Thyroid gland (tissue), 4 donors: Measurements from ENCODE around the gene RNF217. TPM values are rescaled to one million over a fixed set of nuclear protein-coding genes. Genes with fewer than 3 reads are reported as not detected.

ENCODE experiments used
- DNase-seq, 2 donors: peaks; one replicate each; pipeline ENCODE4 v3.0.0-alpha.2; 2019
- H3K27ac ChIP-seq, 3 donors: fragments of 200-600 bp; sonication (generic); 1 replicate in 2 of 3; 2 replicates in 1 of 3; pipeline ENCODE4 v1.5.1; 2016 to 2019; ENCODE audit warnings: mild to moderate bottlenecking in 1 of 3, moderate library complexity in 1 of 3
- H3K27me3 ChIP-seq: fragments of 200-600 bp; sonication (generic); one replicate; pipeline ENCODE4 v1.5.1; 2019
- H3K36me3 ChIP-seq, 2 donors: fragments of 200-600 bp; sonication (generic); one replicate each; pipeline ENCODE4 v1.5.1; 2016 to 2019
- H3K4me1 ChIP-seq, 2 donors: fragments of 200-600 bp; sonication (generic); one replicate each; pipeline ENCODE4 v1.5.1; 2017 to 2019
- H3K4me3 ChIP-seq, 3 donors: fragments of 200-600 bp; sonication (generic); replicated peaks in 1 of 3; 1 replicate in 2 of 3; 2 replicates in 1 of 3; pipeline ENCODE4 v1.5.1; 2016; ENCODE audit warnings: mild to moderate bottlenecking in 1 of 3
- H3K9me3 ChIP-seq: fragments of 200-600 bp; sonication (generic); one replicate; pipeline ENCODE4 v1.5.1; 2017
- CTCF ChIP-seq, 6 experiments: fragments of 200-600 bp in 3 of 6; fragments of 450-650 bp in 3 of 6; sonication (generic) in 3 of 6; IDR thresholded peaks; one replicate each; pipeline ENCODE4 v1.5.1; 2016 to 2019; ENCODE audit warnings: antibody characterized with exemption in 6 of 6, mild to moderate bottlenecking in 2 of 6, inconsistent platforms in 1 of 6, moderate library complexity in 1 of 6
- POLR2A ChIP-seq, 2 donors: fragments of 450-650 bp; IDR thresholded peaks; one replicate each; pipeline ENCODE4 v1.6.1; 2017; ENCODE audit warnings: antibody characterized with exemption in 2 of 2, mild to moderate bottlenecking in 2 of 2, moderate library complexity in 1 of 2
- WGBS, 2 donors: methylation state at CpG; one replicate each; pipeline ENCODE4 v1.1.5; 2017; 5-methylcytosine and 5-hydroxymethylcytosine counted together
- intact Hi-C: fragments of 100-400 bp; cut with DNase I; formaldehyde crosslinking; loops from one replicate; pipeline ENCODE4 v1.15.1; 2023
- total RNA-seq, 4 donors: library from RNA; depleted of rRNA; stranded (reverse); fragments of >200 nt; gene quantifications; one replicate each; pipeline ENCODE4 v1.2.3, GENCODE V29; 2016

Gene RNF217
- total RNA-seq, 4 donors from 2014 or later = 29.0 to 53.7 (median 31.0) TPM

- H3K27me3 ChIP-seq = no peaks in the 10 kb centered on the region
- H3K36me3 ChIP-seq = peaks cover 7 to 16% of the 10 kb centered on the region in 2 donors
- no peak for DNase-seq
- H3K4me3 ChIP-seq = no peak overlapping the region
- no peaks in the 10 kb centered on the region for H3K9me3 ChIP-seq
- no peak overlapping the region for H3K27ac ChIP-seq
- intact Hi-C loops = no loop called here
- no peak for TF ChIP-seq POLR2A (IDR thresholded peaks at IDR 0.05)
- TF ChIP-seq CTCF (IDR thresholded peaks at IDR 0.05) = no peak
- H3K4me1 ChIP-seq = no peaks in the 10 kb centered on the region
Measured at GRCh38 chr6:125086716-125087115, 124.5 kb downstream of the RNF217 start.

- DNase-seq = no peak
- H3K4me1 ChIP-seq = no peaks in the 10 kb centered on the region
- no peak overlapping the region for H3K4me3 ChIP-seq
- 85 to 93% methylated on average over 5 of the region's 5 CpGs for WGBS, 2 donors
- no peaks in the 10 kb centered on the region for H3K9me3 ChIP-seq
- peaks cover 0 to 6% of the 10 kb centered on the region in 2 donors for H3K36me3 ChIP-seq
- intact Hi-C loops = no loop called here
- no peak for TF ChIP-seq POLR2A (IDR thresholded peaks at IDR 0.05)
- no peak for TF ChIP-seq CTCF (IDR thresholded peaks at IDR 0.05)
- H3K27me3 ChIP-seq = no peaks in the 10 kb centered on the region
- no peak overlapping the region for H3K27ac ChIP-seq
Measured at GRCh38 chr6:125088963-125089362, 126.7 kb downstream of the RNF217 start.

GRCh38 chr6:125094563-125094962, 132.3 kb downstream of the RNF217 start:
- intact Hi-C loops = loop anchor here (10.0 kb wide), 1 partner anchor 140 kb away; no protein-coding TSS in a partner anchor
- H3K27me3 ChIP-seq = no peaks in the 10 kb centered on the region
- H3K4me3 ChIP-seq = no peak overlapping the region
- H3K27ac ChIP-seq = no peak overlapping the region
- H3K4me1 ChIP-seq = peaks cover 0 to 5% of the 10 kb centered on the region in 2 donors
- DNase-seq = no peak
- WGBS, 2 donors = 81 to 85% methylated on average over 3 of the region's 3 CpGs
- no peak for TF ChIP-seq CTCF (IDR thresholded peaks at IDR 0.05)
- TF ChIP-seq POLR2A (IDR thresholded peaks at IDR 0.05) = no peak
- H3K36me3 ChIP-seq = no peaks in the 10 kb centered on the region
- no peaks in the 10 kb centered on the region for H3K9me3 ChIP-seq

- no peak for DNase-seq
- no peak for TF ChIP-seq CTCF (IDR thresholded peaks at IDR 0.05)
- no peak for TF ChIP-seq POLR2A (IDR thresholded peaks at IDR 0.05)
- H3K36me3 ChIP-seq = no peaks in the 10 kb centered on the region
- no peak overlapping the region for H3K27ac ChIP-seq
- intact Hi-C loops = loop anchor here (10.0 kb wide), 1 partner anchor 141 kb away; no protein-coding TSS in a partner anchor
- H3K9me3 ChIP-seq = no peaks in the 10 kb centered on the region
- H3K4me1 ChIP-seq = peaks cover 0 to 5% of the 10 kb centered on the region in 2 donors
- H3K4me3 ChIP-seq = no peak overlapping the region
- H3K27me3 ChIP-seq = no peaks in the 10 kb centered on the region
- 68 to 81% methylated on average over 5 of the region's 5 CpGs for WGBS, 2 donors
Measured at GRCh38 chr6:125095580-125096301, 133.5 kb downstream of the RNF217 start.

GRCh38 chr6:125097186-125097585, 134.9 kb downstream of the RNF217 start:
- intact Hi-C loops = loop anchor here (10.0 kb wide), 1 partner anchor 142 kb away; no protein-coding TSS in a partner anchor
- Histone ChIP-seq H3K27me3 (no peaks in the 10 kb centered on the region), H3K4me3 (no peak overlapping the region), H3K4me1 (peaks cover 0 to 5% of the 10 kb centered on the region in 2 donors), H3K27ac (no peak overlapping the region), H3K9me3 (no peaks in the 10 kb centered on the region), H3K36me3 (no peaks in the 10 kb centered on the region)
- 74 to 95% methylated on average over 2 of the region's 2 CpGs for WGBS, 2 donors
- no peak for DNase-seq
- TF ChIP-seq POLR2A (IDR thresholded peaks at IDR 0.05) (no peak), CTCF (IDR thresholded peaks at IDR 0.05) (no peak)
